A549 (cell line): Measurements from ENCODE around the gene NBPF9. TPM values are rescaled to one million over a fixed set of nuclear protein-coding genes. Genes with fewer than 3 reads are reported as not detected.
"Not testable (repeated sequence)": the region's sequence is repeated elsewhere in the genome, so short reads cannot be mapped to it uniquely, and the experiment has no call there.

Experiments used
- ATAC-seq, 2 experiments: fragments of 200-7000 bp in 1 of 2; fragments of >200 bp in 1 of 2; cut with Nextera tagmentation in 1 of 2; cut with Tn5 transposase in 1 of 2; 3 replicates each; pipeline versions ENCODE4 v1.8.0 to v1.9.1; 2018 to 2020; ENCODE audit warnings: mild to moderate bottlenecking in 1 of 2, moderate library complexity in 1 of 2
- CTCF ChIA-PET: fragments of 300-600 bp; sonication (Branson Sonifier 250); formaldehyde crosslinking; extraction: SDS; loops from one replicate; lab custom pipeline; 2021; ENCODE audit warnings: antibody characterized with exemption, inconsistent platforms; lab: Yijun Ruan, JAX
- POLR2A ChIA-PET: fragments of 350-600 bp; formaldehyde crosslinking; extraction: SDS; loops from one replicate; lab custom pipeline; 2021; ENCODE audit warnings: antibody characterized with exemption, inconsistent platforms; lab: Yijun Ruan, JAX
- DNase-seq, 2 experiments: peaks; one replicate each; pipeline versions ENCODE4 v3.0.0 to v3.0.0-alpha.2; 2011 to 2016; ENCODE audit warnings: low read depth in 1 of 2, low spot score in 1 of 2
- FAIRE-seq: peaks from 2 replicates; lab custom pipeline; 2011; peaks lifted over from hg19 to GRCh38; lab: Jason Lieb, UNC
- H3K27ac ChIP-seq, 2 experiments: fragments of >200 bp; sonication (Bioruptor Twin); formaldehyde crosslinking; 3 replicates each; pipeline ENCODE4 v1.5.1; 2016 to 2017
- H3K4me1 ChIP-seq: fragments of >200 bp; sonication (Bioruptor Twin); formaldehyde crosslinking; 3 replicates; pipeline ENCODE4 v1.6.1; 2016
- H3K4me2 ChIP-seq: fragments of >200 bp; sonication (Bioruptor Twin); formaldehyde crosslinking; 3 replicates; pipeline ENCODE4 v1.6.1; 2016
- H3K4me3 ChIP-seq: fragments of >200 bp; sonication (Bioruptor Twin); formaldehyde crosslinking; 3 replicates; pipeline ENCODE4 v1.5.1; 2016
- H3K9me3 ChIP-seq: fragments of >200 bp; sonication (Bioruptor Twin); formaldehyde crosslinking; 3 replicates; pipeline ENCODE4 v1.6.1; 2016
- WGBS: methylation state at CpG from one replicate; pipeline ENCODE4 v1.1.6; 2017; ENCODE audit errors: missing lambda C conversion rate; 5-methylcytosine and 5-hydroxymethylcytosine counted together
- polyA plus RNA-seq, 4 experiments: library from polyadenylated mRNA; depleted of rRNA in 3 of 4; stranded (reverse); fragments of >200 nt; fragmentation: RNase III in 1 of 4; extraction: RNeasy Plus Mini Kit Qiagen cat#74134 plus additional on column Dnase treatment in 1 of 4; gene quantifications; 2 replicates in 3 of 4; 3 replicates in 1 of 4; pipeline ENCODE4 v1.2.3, GENCODE V29; 2011 to 2017

Gene NBPF9
- polyA plus RNA-seq, 2 of the 4 experiments (the other 2 are of a cell fraction), result 18.0 to 28.0 TPM

DNA sequence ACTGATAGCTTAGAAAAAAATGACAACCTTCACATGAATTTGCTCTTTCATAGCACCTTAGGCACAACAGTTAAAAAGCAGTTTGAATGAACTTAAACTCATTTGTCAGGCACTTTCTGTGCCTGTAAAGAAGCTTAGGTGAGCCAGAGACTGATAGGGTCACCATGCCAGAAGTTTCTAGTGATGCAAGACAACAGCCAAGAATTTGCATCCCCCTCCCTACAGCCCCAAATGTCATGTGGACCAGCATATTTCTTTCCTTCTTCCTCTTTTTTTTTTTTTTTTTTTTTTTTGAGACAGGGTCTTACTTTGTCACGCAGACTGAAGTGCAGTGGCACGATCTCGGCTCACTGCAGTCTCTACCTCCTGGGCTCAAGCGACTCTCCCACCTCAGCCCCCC, 89.8 kb downstream of the NBPF9 start:
- POLR2A ChIA-PET, CTCF ChIA-PET, ATAC-seq, H3K27ac ChIP-seq, DNase-seq, FAIRE-seq, H3K4me1 ChIP-seq, H3K9me3 ChIP-seq, H3K4me3 ChIP-seq, H3K4me2 ChIP-seq: not testable (repeated sequence)
- 33% methylated on average over 4 of the region's 4 CpGs for WGBS

DNA sequence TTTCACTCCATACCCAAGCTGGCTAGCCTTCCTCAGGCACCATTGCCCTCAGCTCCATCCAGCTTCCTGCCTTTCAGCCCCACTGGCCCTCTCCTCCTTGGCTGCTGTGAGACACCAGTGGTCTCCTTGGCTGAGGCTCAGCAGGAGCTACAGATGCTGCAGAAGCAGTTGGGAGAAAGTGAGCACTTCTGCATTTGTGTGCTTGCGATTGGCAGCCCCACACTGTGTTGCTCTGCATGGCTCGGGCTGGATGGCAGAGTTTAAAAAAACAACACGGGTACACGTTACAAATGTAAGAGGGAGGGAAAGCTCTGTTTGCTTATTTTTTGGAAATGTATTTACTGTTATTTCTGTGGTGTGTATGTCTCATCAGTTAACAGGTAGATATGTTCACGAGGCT, 90.8 kb downstream of the NBPF9 start:
- CTCF ChIA-PET, H3K4me2 ChIP-seq, DNase-seq, H3K4me3 ChIP-seq, POLR2A ChIA-PET, H3K4me1 ChIP-seq, FAIRE-seq, H3K9me3 ChIP-seq, ATAC-seq, H3K27ac ChIP-seq: not testable (repeated sequence)
- WGBS, result 100% methylated on average over 1 of the region's 5 CpGs

DNA sequence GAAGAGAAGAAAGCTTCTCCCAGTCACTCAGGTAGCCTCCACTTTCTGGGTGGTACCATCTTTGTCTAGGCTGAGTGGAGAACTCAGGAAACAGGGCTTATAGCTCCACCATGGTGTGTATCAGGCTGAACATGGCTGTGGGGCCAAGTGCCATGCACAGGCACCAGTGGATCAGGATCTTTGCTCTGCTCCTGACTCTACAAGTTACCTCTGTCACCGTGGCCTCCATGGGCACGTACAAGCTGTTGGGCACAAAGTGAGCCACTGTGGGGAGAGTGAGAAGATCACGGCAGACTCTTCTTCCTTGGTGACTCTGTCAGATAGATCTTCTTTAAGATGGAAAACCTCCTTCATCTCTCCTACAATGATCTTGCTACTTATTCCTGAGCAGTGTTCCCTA, 93.6 kb downstream of the NBPF9 start:
- H3K27ac ChIP-seq, ATAC-seq, POLR2A ChIA-PET, H3K4me3 ChIP-seq, DNase-seq, FAIRE-seq, CTCF ChIA-PET, H3K4me1 ChIP-seq, H3K9me3 ChIP-seq, H3K4me2 ChIP-seq: not testable (repeated sequence)
- WGBS, result 33% methylated on average over 3 of the region's 3 CpGs

DNA sequence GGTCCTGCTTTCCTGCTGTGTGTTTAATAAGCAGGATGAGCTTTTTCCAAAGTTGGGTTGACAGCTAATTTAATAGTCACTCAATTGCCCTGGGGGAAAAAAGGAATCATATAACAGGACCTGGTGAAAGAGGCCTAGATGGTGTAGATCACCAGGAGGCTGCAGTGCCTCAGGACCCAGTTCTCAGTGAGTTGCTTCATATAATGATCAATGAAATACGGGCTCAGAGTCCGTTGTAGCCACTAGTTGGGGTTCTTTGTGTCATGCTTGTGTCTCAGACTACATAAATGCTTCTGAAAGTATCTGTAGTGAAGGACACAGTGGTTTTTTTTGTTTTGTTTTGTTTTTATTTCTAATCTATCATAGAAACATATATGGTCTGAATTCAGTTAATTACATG, 94.6 kb downstream of the NBPF9 start:
- DNase-seq, POLR2A ChIA-PET, H3K4me2 ChIP-seq, ATAC-seq, H3K9me3 ChIP-seq, H3K4me3 ChIP-seq, FAIRE-seq, H3K4me1 ChIP-seq, H3K27ac ChIP-seq, CTCF ChIA-PET: not testable (repeated sequence)
- WGBS, result 8% methylated on average over 2 of the region's 2 CpGs

DNA sequence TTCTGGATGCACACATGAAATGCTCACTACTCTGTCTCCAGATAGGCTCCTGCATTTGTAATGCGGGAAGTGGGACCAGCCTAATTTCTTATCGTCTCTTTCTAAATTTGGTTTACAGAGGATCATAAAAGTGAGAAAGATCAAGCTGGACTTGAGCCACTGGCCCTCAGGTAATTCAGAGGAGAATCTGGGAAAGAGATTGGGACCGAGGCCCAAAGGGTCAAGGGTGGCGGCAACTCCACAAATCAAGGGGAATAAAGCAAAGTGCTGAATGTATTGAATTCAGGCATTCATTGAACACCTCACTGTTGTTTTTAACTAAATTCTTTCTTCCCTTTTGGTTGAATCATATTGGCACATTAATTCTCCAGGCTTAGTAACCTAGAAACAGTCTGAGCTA, 95.0 kb downstream of the NBPF9 start:
- H3K27ac ChIP-seq, H3K9me3 ChIP-seq, H3K4me2 ChIP-seq, FAIRE-seq, CTCF ChIA-PET, ATAC-seq, H3K4me3 ChIP-seq, H3K4me1 ChIP-seq, POLR2A ChIA-PET, DNase-seq: not testable (repeated sequence)
- WGBS, result no CpG with 5 or more reads among the region's 4 CpGs
